ENCODE results near the gene MED12.
"Not testable (repeated sequence)": the region's sequence is repeated elsewhere in the genome, so short reads cannot be mapped to it uniquely, and the experiment has no call there.

The MED12 gene

GRCh38 chrX:71178908-71179307 lies 60.5 kb downstream of the MED12 start:
- Histone ChIP-seq H3K4me3 (ENCODE audit: low read length, poor library complexity, severe bottlenecking) (no peak overlapping the region), H2AFZ (ENCODE audit: low read length) (no peak overlapping the region), H3K79me2 (ENCODE audit: insufficient read depth, low read length) (peaks cover 6% of the 10 kb centered on the region), H3K4me1 (ENCODE audit: insufficient read depth, low read length, poor library complexity, severe bottlenecking) (peaks cover 16% of the 10 kb centered on the region), H3K9ac (ENCODE audit: low read depth, low read length, poor library complexity, severe bottlenecking) (no peak overlapping the region), H3K9me2 (replicated peaks; ENCODE audit: low read depth, low read length) (no peaks in the 10 kb centered on the region), H3K9me3 (ENCODE audit: insufficient read depth, low read depth, low read length) (no peaks in the 10 kb centered on the region), H3K27me3 (ENCODE audit: insufficient read depth, low read length, poor library complexity, severe bottlenecking) (no peaks in the 10 kb centered on the region), H3F3A (ENCODE audit: low read depth) (0 out of 2 replicates have a peak, but pooled peaks cover 4% of the 10 kb centered on the region), H3K36me3 (ENCODE audit: insufficient read depth, low read length) (no peaks in the 10 kb centered on the region), H4K20me1 (ENCODE audit: insufficient read depth, low read length, poor library complexity, severe bottlenecking) (no peaks in the 10 kb centered on the region), H3K4me2 (ENCODE audit: low read depth, low read length, poor library complexity, severe bottlenecking) (no peak overlapping the region)
- TF ChIP-seq CTCF (conservative IDR thresholded peaks at IDR 0.05; ENCODE audit: low read length) (peak; percentile 64), EZH2phosphoT487 (IDR thresholded peaks at IDR 0.05; ENCODE audit: borderline replicate concordance) (no peak)

GRCh38 chrX:71180579-71181265 lies 62.3 kb downstream of the MED12 start:
- H3K79me2 ChIP-seq (ENCODE audit: insufficient read depth, low read length); H3K36me3 ChIP-seq (ENCODE audit: insufficient read depth, low read length); H3K9me2 ChIP-seq (replicated peaks; ENCODE audit: low read depth, low read length); H3F3A ChIP-seq (ENCODE audit: low read depth); H4K20me1 ChIP-seq (ENCODE audit: insufficient read depth, low read length, poor library complexity, severe bottlenecking); H3K9me3 ChIP-seq (ENCODE audit: insufficient read depth, low read depth, low read length); H3K27me3 ChIP-seq (ENCODE audit: insufficient read depth, low read length, poor library complexity, severe bottlenecking); H2AFZ ChIP-seq (ENCODE audit: low read length): not testable (repeated sequence)
- Histone ChIP-seq H3K4me2 (ENCODE audit: low read depth, low read length, poor library complexity, severe bottlenecking) (peak overlapping the region; percentile 76), H3K4me1 (ENCODE audit: insufficient read depth, low read length, poor library complexity, severe bottlenecking) (peaks cover 16% of the 10 kb centered on the region), H3K4me3 (ENCODE audit: low read length, poor library complexity, severe bottlenecking) (peak overlapping the region; percentile 78), H3K9ac (ENCODE audit: low read depth, low read length, poor library complexity, severe bottlenecking) (peak overlapping the region; percentile 93)

- no peaks in the 10 kb centered on the region for H3K9me3 ChIP-seq (ENCODE audit: insufficient read depth, low read depth, low read length)
- no peaks in the 10 kb centered on the region for H3K36me3 ChIP-seq (ENCODE audit: insufficient read depth, low read length)
These were observed 63.1 kb downstream of the MED12 start for GRCh38 chrX:71181558-71181909.

More at GRCh38 chrX:71181558-71181909, 63.1 kb downstream of the MED12 start:
- peaks cover 6% of the 10 kb centered on the region for H3K79me2 ChIP-seq (ENCODE audit: insufficient read depth, low read length)
- peak overlapping the region; percentile 76 for H3K4me2 ChIP-seq (ENCODE audit: low read depth, low read length, poor library complexity, severe bottlenecking)
- TF ChIP-seq CTCF (conservative IDR thresholded peaks at IDR 0.05; ENCODE audit: low read length) = no peak
- no peak for TF ChIP-seq EZH2phosphoT487 (IDR thresholded peaks at IDR 0.05; ENCODE audit: borderline replicate concordance)
- H2AFZ ChIP-seq (ENCODE audit: low read length) = peak overlapping the region; percentile 66; the same call in 1 of the 2 replicates
- no peaks in the 10 kb centered on the region for H4K20me1 ChIP-seq (ENCODE audit: insufficient read depth, low read length, poor library complexity, severe bottlenecking)
- peak overlapping the region; percentile 93 for H3K9ac ChIP-seq (ENCODE audit: low read depth, low read length, poor library complexity, severe bottlenecking)
- peaks cover 16% of the 10 kb centered on the region for H3K4me1 ChIP-seq (ENCODE audit: insufficient read depth, low read length, poor library complexity, severe bottlenecking)
- no peaks in the 10 kb centered on the region for H3K27me3 ChIP-seq (ENCODE audit: insufficient read depth, low read length, poor library complexity, severe bottlenecking)
- H3K4me3 ChIP-seq (ENCODE audit: low read length, poor library complexity, severe bottlenecking) = peak overlapping the region; percentile 78
- no peaks in the 10 kb centered on the region for H3K9me2 ChIP-seq (replicated peaks; ENCODE audit: low read depth, low read length)
- 0 out of 2 replicates have a peak, but pooled peaks cover 4% of the 10 kb centered on the region for H3F3A ChIP-seq (ENCODE audit: low read depth)

Data from Loucy (cell line).